ENCODE measurements around the gene RAB40B.
"Not testable (repeated sequence)": the region's sequence is repeated elsewhere in the genome, so short reads cannot be mapped to it uniquely, and the experiment has no call there.

RAB40B gene

GRCh38 chr17:82667668-82668000, 30.9 kb downstream of the RAB40B start:
- no peak for DNase-seq (ENCODE audit: low spot score)

DNA sequence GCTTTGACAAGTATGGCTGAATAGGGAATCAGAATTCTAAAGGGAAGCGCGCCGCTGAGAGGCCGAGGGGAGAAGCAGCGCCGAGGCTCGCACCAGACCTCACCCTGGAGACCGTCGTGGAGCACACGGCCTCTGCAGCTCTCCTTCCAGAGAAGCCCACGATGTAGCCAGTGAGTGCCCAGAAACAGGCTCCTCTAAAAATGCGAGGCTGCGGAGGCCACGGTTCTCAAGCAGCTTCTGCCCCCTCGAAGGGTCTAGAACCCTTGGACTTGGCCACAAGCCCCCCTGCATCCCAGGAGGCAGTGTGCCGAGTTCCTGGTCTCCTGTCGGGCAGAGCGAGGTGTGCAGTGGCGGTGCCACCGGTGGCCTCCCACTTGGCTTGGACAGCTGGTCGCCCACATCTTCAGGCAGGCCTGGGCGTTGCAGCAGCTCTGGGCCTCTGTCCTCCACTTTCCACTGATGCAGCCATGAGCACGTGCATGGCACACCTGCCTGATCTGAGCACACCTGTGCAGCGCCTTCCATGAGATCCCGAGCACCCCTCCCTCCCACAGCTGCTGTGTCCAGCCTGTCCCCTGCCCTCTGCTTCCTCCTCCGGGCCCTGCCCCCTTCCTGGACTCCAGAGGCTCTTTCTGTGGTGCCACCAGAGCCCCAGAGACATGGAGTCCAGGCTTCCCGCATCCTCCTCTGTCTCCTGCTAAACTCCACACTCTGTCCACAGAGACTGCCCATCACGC, 31.4 kb downstream of the RAB40B start:
- no peak for DNase-seq (ENCODE audit: low spot score)

GRCh38 chr17:82665891-82666290, 32.6 kb downstream of the RAB40B start:
- no peak for DNase-seq (ENCODE audit: low spot score)

DNA sequence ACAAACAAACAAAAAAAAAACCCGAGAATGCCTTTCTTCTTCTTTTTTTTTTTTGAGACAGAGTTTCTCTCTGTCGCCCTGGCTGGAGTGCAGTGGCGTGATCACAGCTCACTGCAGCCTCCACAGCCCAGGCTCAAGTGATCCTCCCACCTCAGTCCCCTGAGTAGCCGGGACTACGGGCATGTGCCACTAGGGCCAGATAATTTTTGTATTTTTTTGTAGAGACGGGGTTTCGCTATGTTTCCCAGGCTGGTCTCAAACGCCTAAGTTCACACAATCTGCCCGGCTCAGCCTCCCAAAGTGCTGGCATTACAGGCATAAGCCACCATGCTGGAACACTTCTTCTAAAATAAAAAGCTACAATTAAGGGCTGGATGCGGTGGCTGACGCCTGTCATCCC, 33.3 kb downstream of the RAB40B start:
- DNase-seq (ENCODE audit: low spot score), result no peak

DNA sequence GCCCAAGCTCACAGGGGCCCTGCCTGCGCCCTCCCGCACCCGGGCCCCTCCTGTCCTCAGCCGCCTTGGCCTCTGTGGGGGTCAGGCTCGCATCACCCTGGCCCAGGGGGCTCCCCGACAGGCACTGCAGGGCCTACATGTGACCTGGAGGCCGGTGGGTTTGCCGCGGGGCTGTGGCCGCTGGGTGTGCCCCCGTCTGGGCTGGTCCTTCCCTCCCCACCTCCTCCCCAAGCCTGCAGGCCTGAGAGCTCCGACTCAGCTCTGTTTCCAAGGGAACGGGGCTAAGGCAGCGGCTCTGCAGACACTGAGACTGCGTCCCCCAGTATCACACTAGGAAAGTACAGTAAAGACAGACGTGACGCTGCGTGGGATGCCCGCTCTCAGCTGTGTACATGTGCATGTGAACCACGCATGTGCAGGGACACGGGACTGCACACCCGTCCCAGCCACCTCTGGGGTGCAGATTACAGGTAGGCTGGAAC, 33.8 kb downstream of the RAB40B start:
- no peak for DNase-seq (ENCODE audit: low spot score)

DNA sequence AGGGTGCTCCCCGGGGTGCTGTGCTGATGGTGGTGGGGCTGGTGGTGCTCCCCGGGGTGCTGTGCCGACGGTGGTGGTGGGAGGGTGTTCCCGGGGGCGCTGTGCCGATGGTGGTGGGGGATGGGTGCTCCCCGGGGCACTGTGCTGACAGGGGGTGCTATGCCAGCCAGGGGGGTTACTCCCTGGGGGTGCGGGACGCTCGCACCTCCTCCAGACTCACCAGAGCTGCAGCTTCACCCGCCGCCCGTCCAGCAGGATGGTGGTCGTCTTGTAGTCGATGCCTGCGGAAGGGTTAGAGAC, 34.3 kb downstream of the RAB40B start:
- DNase-seq (ENCODE audit: low spot score), result no peak

DNA sequence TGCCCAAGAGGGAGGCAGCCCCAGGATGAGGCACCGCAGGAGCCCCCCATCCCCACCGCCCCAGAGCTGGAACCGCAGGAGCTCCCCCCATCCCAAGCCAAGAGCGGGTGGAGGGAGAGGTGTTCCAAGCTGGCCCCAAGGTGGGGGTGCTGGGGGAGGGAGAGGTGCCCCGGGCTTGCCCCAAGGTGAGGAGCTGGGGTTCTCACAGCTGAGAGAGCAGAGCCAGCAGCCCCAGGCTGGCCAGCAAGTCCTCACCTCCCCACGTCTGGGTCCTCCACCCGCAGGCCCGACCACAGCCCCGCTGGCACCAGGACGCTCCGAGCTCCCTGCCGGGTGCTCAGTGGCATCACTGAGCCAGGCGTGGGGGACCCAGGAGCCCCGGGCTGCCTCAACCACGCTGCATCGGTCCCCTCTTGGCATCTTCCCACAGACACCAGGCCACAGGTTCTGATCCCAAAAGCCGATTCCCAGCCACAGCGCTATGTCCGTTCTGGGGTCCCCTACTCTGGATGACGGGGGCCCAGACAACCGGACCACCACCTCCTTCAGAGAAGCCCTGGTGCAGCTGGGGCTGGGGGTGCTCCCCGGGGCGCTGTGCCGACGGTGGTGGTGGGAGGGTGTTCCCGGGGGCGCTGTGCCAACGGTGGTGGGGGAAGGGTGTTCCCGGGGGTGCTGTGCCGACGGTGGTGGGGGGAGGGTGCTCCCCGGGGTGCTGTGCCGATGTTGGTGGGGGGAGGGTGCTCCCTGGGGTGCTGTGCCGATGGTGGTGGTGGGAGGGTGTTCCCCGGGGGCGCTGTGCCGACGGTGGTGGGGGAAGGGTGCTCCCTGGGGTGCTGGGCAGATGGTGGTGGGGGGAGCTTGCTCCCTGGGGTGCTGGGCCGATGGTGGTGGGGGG, 34.9 kb downstream of the RAB40B start:
- no peak for DNase-seq (ENCODE audit: low spot score)

DNA sequence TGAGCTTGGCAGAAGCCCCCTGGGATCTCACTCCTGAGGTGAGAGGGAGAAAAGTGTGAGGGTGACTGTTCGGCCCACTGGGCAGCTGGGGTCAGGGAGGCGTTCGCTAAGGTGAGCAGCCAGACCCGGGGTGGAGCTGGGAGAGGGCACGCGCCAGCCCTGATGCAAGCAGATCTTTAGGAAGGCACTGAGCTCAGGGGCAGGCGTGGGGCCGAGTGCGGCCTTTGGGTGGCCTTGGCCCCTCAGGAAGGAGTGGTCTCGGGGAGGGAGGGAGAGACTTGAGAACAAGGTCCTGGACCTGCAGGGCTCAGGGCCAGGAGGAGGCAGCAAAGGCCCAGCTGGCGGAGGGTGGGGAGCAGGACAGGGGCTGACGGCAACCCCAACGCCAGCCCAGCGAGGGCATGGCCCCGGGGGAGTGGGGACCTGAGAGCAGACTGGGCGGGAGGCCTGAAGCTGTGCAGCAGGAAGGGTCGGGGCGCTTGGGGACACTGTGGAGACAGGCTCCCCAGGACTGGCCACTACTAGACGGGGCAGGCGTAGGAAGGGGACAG, 35.7 kb downstream of the RAB40B start:
- no peak for DNase-seq (ENCODE audit: low spot score)

DNA sequence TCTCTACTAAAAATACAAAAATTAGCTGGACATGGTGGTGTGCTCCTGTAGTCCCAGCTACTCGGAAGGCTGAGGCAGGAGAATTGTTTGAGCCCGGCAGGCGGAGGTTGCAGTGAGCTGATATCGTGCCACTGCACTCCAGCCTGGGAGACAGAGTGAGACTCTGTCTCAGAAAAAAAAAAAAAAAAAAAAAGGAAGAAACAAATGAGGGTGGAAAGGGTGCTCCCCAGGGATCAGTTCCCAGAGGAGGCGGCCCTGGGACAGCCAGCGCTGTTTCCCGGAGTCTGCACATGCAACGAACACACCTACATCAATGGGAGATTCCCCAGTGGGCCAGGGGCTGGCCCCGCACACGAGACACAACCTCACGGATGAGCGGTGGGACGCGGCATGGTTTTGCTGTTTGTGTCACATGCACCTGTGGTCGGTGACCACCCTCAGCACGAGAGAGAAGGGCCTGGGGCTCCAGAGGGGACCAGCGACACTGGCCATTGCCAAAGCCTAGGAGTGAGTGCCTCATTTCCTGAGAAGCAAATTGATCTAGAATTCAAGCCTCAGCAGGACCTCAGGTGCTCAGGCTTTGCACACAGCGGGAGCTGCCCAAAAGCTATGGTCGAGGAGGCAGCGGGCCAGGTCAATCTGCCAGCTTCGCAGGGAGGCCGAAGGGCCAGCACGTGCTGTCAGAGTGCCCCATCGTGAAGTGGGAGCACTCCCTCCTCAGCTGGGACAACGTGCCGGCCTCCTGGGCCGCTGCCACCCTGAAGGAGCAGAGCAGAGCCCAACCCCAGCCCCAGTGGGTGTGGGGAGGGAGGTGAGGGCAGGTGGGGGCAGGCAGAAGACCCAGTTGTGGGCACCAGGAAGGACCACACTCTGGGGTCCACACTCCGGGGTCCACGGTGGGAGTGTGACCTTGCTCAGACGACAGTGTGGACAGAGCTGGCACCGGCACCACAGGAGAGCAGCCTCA, 36.5 kb downstream of the RAB40B start:
- no peak for DNase-seq (ENCODE audit: low spot score)

DNA sequence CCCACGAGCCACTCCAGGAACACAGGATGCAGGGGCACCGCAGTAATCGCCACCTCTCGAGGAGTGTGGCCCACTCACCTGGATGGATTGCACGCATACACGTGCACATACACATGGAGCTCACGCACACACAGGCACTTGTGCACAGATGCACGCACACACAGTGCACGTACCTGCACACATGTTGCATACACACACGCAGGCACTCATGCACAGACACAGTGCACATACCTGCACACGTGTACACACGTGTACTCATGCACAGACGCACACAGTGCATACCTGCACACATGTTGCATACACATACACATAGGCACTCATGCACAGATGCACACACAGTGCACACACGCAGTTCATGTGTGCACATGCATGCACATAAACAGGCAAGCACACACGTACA, 38.6 kb downstream of the RAB40B start:
- DNase-seq (ENCODE audit: low spot score), result no peak

- DNase-seq (ENCODE audit: low spot score), result no peak
Measured at GRCh38 chr17:82658796-82659452, 39.6 kb downstream of the RAB40B start.

DNA sequence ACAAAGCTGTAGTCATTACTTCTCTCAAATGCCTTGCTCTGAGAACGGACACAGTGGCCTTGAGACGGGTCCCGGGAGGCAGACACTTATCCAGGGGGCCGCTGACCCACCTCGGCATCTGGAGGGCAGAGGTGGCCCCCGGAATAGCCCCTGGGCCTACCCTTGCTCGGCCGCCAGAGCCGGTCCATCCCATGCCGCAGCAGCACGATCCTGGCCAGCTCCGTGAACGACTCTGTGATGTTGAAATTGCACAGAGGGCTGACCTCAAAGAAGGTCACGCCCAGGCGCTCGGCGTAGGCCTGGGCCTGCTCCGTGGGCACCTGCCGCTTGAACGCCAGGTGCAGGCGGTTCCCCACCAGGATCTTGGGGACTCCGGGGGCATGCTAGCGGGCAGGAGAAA, 40.2 kb downstream of the RAB40B start:
- DNase-seq (ENCODE audit: low spot score), result no peak

DNA sequence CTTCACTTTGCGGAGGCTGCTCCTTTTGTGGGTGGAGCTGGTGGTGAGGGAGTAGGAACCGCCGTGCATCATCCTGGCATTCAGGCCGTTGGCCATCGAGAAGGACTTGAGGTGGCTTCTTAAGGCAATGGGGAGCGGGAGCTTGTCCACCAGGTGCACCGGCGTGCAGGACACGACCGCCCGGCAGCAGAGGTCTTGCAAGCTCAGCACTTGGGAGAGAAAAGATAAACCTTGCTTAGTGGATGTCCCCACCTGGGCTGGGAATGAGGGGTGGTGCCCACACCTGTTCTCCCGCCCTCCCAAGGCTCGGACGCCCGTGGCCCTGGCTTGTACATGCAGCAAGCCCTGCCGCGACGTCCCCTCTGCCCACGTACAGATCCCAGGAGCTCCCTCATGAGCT, 40.6 kb downstream of the RAB40B start:
- no peak for DNase-seq (ENCODE audit: low spot score)

GRCh38 chr17:82656266-82656665, 42.2 kb downstream of the RAB40B start:
- DNase-seq (ENCODE audit: low spot score), result no peak

- no peak for DNase-seq (ENCODE audit: low spot score)
Measured at GRCh38 chr17:82655523-82655922, 43.0 kb downstream of the RAB40B start.

DNA sequence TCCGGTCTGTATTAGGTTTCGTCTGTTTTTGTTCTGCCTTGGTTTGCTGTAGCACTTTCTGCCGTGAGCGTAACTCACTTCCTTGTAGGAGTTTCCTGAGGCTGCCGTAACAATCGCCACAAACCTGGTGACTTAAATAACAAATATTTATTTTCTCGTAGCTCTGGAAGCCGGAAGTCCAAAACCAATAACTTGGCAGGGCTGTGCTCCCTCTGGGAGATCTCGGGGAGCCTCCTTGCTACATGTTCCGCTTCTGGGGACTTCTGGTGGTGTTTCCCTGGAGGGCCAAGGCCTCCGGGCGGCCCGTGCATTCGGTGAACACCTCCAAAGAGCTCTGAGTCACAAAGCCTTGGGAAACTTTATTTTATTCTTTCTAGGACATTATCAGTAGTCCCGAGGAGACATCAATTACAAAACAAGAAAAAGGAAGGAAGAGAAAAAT, 43.4 kb downstream of the RAB40B start:
- DNase-seq (ENCODE audit: low spot score), result no peak

DNA sequence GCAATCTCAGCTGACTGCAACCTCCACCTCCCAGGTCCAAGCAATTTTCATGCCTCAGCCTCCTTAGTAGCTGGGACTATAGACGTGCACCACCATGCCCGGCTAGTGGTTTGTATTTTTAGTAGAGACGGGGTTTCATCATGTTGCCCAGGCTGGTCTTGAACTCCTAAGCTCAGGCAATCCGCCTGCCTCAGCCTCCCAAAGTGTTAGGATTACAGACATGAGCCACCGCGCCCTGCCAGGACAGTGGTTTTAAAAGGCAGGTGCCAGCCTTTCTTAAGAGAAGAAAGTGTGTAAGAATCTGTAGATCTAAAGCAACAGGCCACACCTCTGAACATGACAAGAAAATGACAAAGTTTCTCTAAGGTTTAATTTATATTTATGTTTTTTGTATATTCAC, 43.9 kb downstream of the RAB40B start:
- DNase-seq (ENCODE audit: low spot score), result not testable (repeated sequence)

GRCh38 chr17:82653651-82654528, 44.6 kb downstream of the RAB40B start:
- DNase-seq (ENCODE audit: low spot score), result no peak

DNA sequence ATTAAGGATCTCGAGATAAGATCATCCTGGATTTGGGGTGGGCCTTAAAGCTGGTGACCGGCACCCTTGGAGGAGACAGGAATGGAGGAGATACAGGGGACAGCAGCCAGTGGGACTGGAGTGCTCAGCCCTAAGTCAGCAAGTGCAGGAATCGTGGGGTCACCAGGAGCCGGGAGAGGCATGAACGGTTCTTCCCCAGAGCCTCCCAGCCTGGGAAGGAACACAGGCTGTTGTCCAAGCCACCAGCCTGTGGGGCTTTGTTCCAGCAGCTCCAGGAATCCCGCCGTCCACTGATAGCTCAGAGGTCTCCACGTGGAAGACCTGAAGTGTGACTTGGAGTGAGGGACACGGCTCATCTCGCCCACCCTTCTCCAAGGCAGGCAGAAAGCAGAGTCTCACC, 47.8 kb downstream of the RAB40B start:
- DNase-seq (ENCODE audit: low spot score), result no peak

DNA sequence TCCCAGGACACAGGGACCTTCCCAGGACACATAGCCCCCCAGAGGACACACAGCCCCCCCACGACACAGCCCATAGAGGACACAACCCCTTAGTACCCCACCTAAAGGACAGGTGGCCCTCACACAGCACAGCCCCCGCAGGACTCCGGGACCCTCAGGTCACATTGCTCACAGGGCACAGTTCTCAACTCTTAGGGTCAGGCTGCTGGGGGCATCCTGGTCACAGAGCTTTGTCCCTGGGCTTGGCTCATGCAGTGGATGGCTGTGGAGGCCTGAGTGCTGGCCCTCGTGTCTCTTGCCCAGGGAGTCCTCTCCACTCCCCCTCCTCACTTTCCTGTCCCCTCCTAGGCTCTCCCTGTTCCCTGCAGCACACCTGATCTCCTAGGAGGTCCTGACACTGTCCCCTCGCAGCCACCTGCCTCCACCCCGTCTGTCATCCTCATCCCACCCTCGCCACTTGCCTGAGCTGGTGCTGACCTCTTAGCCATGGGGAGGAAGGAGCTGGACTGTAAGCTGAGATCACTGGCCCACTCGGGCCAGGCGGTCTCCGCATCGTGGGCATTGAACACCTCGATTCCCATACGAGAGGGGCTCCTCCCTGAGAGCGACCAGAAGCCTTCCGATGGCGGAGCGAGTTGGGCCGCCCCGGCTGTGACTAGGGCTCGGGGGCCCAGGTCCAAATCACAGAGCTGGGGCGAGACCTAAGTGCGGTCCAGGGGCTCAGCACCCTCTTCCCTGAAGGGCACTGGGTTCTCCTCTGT, 48.8 kb downstream of the RAB40B start:
- DNase-seq (ENCODE audit: low spot score), result no peak

Measured in AG08396 (cell line).